Endothelial cell of umbilical vein (primary cell): ENCODE measurements around the gene MAP2K5. TPM values are rescaled to one million over a fixed set of nuclear protein-coding genes. Genes with fewer than 3 reads are reported as not detected.

Experiments
- BruUV-seq: library from RNA; stranded (reverse); fragments of 400-500 nt; replicated peaks from 2 replicates; lab custom pipeline; 2021; lab: Mats Ljungman, UMichigan
- CTCF ChIA-PET: fragments of 300-600, 350-600 bp; sonication (Branson Sonifier 250); formaldehyde crosslinking; loops from one replicate; lab custom pipeline; 2021; ENCODE audit warnings: antibody characterized with exemption, inconsistent platforms; lab: Charles Lee
- POLR2A ChIA-PET: fragments of 300-600, 350-600 bp; sonication (Branson Sonifier 250); formaldehyde crosslinking; loops from one replicate; lab custom pipeline; 2021; ENCODE audit warnings: antibody characterized with exemption, inconsistent platforms; lab: Charles Lee
- DNase-seq: peaks from one replicate; pipeline ENCODE4 v3.0.0-alpha.2; 2011; ENCODE audit warnings: low read depth, low spot score
- FAIRE-seq: peaks from 2 replicates; lab custom pipeline; 2011; peaks lifted over from hg19 to GRCh38; lab: Jason Lieb, UNC
- H2AFZ ChIP-seq: 2 replicates; pipeline ENCODE4 v1.6.0; 2012; ENCODE audit warnings: low read depth, low read length, control low read depth, inconsistent platforms
- H3K27ac ChIP-seq: 2 replicates; pipeline ENCODE4 v1.5.1; 2011; ENCODE audit warnings: low read depth, mild to moderate bottlenecking, control low read depth, low read length, moderate library complexity; ENCODE audit not compliant: insufficient read depth
- H3K27me3 ChIP-seq, 2 experiments: 2 replicates each; pipeline versions ENCODE4 v1.6.0 to v1.6.1; 2011; ENCODE audit warnings: low read length in 2 of 2, mixed read lengths in 1 of 2; ENCODE audit not compliant: control insufficient read depth in 2 of 2, insufficient read depth in 2 of 2
- H3K36me3 ChIP-seq, 2 experiments: 2 replicates in 1 of 2; 3 replicates in 1 of 2; pipeline ENCODE4 v1.5.1; 2011; ENCODE audit warnings: low read length in 2 of 2, mild to moderate bottlenecking in 1 of 2, moderate library complexity in 1 of 2; ENCODE audit not compliant: control insufficient read depth in 2 of 2, insufficient read depth in 2 of 2; ENCODE audit errors: extremely low read depth in 1 of 2
- H3K4me1 ChIP-seq: 3 replicates; pipeline ENCODE4 v1.5.1; 2011; ENCODE audit warnings: mild to moderate bottlenecking, low read length; ENCODE audit not compliant: control insufficient read depth, insufficient read depth; ENCODE audit errors: extremely low read depth
- H3K4me2 ChIP-seq: 2 replicates; pipeline ENCODE4 v1.6.1; 2011; ENCODE audit warnings: low read length, control low read depth, mixed read lengths; ENCODE audit not compliant: insufficient read depth
- H3K4me3 ChIP-seq, 3 experiments: fragments of 200-600 bp in 1 of 3; sonication (generic), shearing (Covaris generic) in 1 of 3; replicated peaks in 1 of 3; 2 replicates each; pipeline ENCODE4 v1.5.1; 2011 to 2016; ENCODE audit warnings: control low read depth in 3 of 3, low read length in 3 of 3, mild to moderate bottlenecking in 2 of 3, inconsistent platforms in 1 of 3, low read depth in 1 of 3, moderate library complexity in 1 of 3; ENCODE audit not compliant: insufficient read depth in 1 of 3
- H3K79me2 ChIP-seq: 2 replicates; pipeline ENCODE4 v1.6.0; 2012; ENCODE audit warnings: low read length, inconsistent platforms; ENCODE audit not compliant: control insufficient read depth, insufficient read depth
- H3K9ac ChIP-seq: replicated peaks from 2 replicates; pipeline ENCODE3; 2011; ENCODE audit warnings: low read length, control low read depth; ENCODE audit not compliant: insufficient read depth; ENCODE audit errors: extremely low read depth
- H3K9me1 ChIP-seq: replicated peaks from 3 replicates; pipeline ENCODE4 v1.6.0; 2011; ENCODE audit warnings: mild to moderate bottlenecking, low read length; ENCODE audit not compliant: control insufficient read depth, insufficient read depth; ENCODE audit errors: extremely low read depth
- H3K9me3 ChIP-seq: replicated peaks from 2 replicates; pipeline ENCODE4 v1.5.1; 2012; ENCODE audit warnings: low read length, inconsistent platforms; ENCODE audit not compliant: control insufficient read depth, insufficient read depth
- H4K20me1 ChIP-seq: replicated peaks from 2 replicates; pipeline ENCODE3; 2011; ENCODE audit warnings: mild to moderate bottlenecking, low read length; ENCODE audit not compliant: control insufficient read depth, insufficient read depth; ENCODE audit errors: extremely low read depth
- CTCF ChIP-seq, 2 donors: IDR thresholded peaks; 1 replicate in 1 of 2; 2 replicates in 1 of 2; pipeline ENCODE4 v1.5.1; 2011; ENCODE audit warnings: low read length in 2 of 2, mild to moderate bottlenecking in 2 of 2, moderate library complexity in 2 of 2, control low read depth in 1 of 2, inconsistent platforms in 1 of 2, low read depth in 1 of 2; ENCODE audit not compliant: insufficient read depth in 1 of 2; ENCODE audit errors: extremely low read depth in 1 of 2
- EZH2 ChIP-seq: IDR thresholded peaks from 2 replicates; pipeline ENCODE4 v1.6.1; 2012; ENCODE audit warnings: borderline replicate concordance, low read depth, mild to moderate bottlenecking, moderate library complexity, low read length, inconsistent platforms; ENCODE audit not compliant: severe bottlenecking
- FOS ChIP-seq: IDR thresholded peaks from 2 replicates; pipeline ENCODE4 v1.6.1; 2011; ENCODE audit warnings: mild to moderate bottlenecking, low read length, moderate library complexity, borderline replicate concordance; ENCODE audit not compliant: insufficient read depth
- GATA2 ChIP-seq: IDR thresholded peaks from 2 replicates; pipeline ENCODE4 v1.7.0; 2011; ENCODE audit warnings: low read depth, mild to moderate bottlenecking, moderate library complexity, mixed read lengths, low read length; ENCODE audit not compliant: insufficient read length, insufficient read depth
- JUN ChIP-seq: IDR thresholded peaks from 2 replicates; pipeline ENCODE4 v1.6.1; 2011; ENCODE audit warnings: borderline replicate concordance, low read depth; ENCODE audit not compliant: insufficient read length, insufficient read depth
- MAX ChIP-seq: IDR thresholded peaks from 2 replicates; pipeline ENCODE4 v1.6.1; 2011; ENCODE audit not compliant: insufficient read depth, insufficient read length
- MYC ChIP-seq: IDR thresholded peaks from one replicate; pipeline ENCODE4 v1.6.1; 2011; ENCODE audit warnings: mild to moderate bottlenecking, low read depth, low read length
- POLR2A ChIP-seq: IDR thresholded peaks from 2 replicates; pipeline ENCODE4 v1.6.1; 2012; ENCODE audit warnings: low read depth, mild to moderate bottlenecking, control low read depth, low read length
- POLR2AphosphoS5 ChIP-seq: IDR thresholded peaks from 2 replicates; pipeline ENCODE4 v1.6.1; 2012; ENCODE audit warnings: low read depth, mild to moderate bottlenecking, control low read depth, low read length, moderate library complexity; ENCODE audit not compliant: insufficient read depth
- dilution Hi-C: fragments of 300-500 bp; cut with MboI; formaldehyde crosslinking; loops from one replicate; pipeline ENCODE4 v1.15.0; 2019; ENCODE audit warnings: low sequenced_read_pairs; ENCODE audit not compliant: extremely low pct_ligation_motif_present
- intact Hi-C: fragments of 100-400 bp; cut with micrococcal nuclease; formaldehyde crosslinking; loops from one replicate; pipeline ENCODE4 v1.10.0; 2022
- polyA plus RNA-seq, 4 experiments: library from polyadenylated mRNA; depleted of rRNA in 3 of 4; stranded (reverse) in 3 of 4; unstranded in 1 of 4; fragments of >200 nt; gene quantifications; 2 replicates each; pipeline versions ENCODE4 v1.2.1 to v1.2.3, GENCODE V29; 2011 to 2012; ENCODE audit warnings: missing spikeins in 1 of 4
- total RNA-seq: library from RNA; stranded (reverse); gene quantifications from 2 replicates; pipeline ENCODE4 v1.2.3, GENCODE V29; 2021

Gene MAP2K5
- total and polyA plus RNA-seq, 2 donors (not counting 3 experiments of a cell fraction or from before 2014, with no cell fraction given): 4.9 to 24.7 TPM

DNA sequence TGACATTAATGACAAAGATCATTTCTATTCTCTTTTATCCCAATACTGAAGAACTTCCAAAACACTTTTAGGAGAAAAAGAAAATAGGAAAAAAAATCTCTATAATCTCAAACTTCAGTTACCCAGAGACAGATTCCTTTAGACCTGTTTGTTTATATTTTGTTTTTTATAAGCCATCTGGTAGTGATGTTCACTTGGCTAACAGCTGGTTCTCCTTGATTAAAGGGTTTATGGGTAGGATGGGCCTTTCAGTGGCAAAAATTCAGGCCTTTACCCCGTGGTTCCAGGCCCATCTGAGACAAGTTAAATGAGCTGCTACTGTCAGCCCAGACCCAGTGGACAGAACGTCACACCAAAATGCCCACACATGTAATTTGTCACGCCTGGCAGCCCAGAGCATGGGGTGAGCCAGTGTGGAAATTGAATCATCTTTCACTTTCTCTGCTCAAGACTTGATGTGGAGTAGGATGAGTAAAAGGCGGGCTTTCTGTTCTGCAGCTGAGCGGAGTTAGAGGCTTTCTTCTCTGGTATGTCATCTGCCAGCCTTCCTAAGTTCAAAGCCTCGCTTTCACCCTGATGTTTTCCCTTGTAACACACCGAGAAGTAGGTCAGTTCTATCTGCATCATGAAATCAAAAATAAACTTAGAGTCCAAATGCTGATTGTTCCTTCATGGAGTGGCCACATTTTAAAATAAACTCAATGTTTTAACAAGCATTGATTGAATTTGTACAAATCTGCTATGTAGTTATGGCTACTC, 220.3 kb downstream of the MAP2K5 start:
- no peak overlapping the region for H3K4me2 ChIP-seq
- no peaks in the 10 kb centered on the region for H3K4me1 ChIP-seq
- no peak overlapping the region for H3K27ac ChIP-seq
- no peaks in the 10 kb centered on the region for H3K9me3 ChIP-seq
- DNase-seq (no peak), FAIRE-seq (no peak)
- H2AFZ ChIP-seq: no peak overlapping the region
- intact Hi-C loops (no loop called here), dilution Hi-C loops (no loop called here)
- CTCF ChIA-PET: no interaction called here
- no TSS peak for BruUV-seq
- POLR2A ChIA-PET: no interaction called here
- no peaks in the 10 kb centered on the region for H4K20me1 ChIP-seq
- H3K79me2 ChIP-seq: no peaks in the 10 kb centered on the region
- H3K4me3 ChIP-seq: no peak overlapping the region
- no peaks in the 10 kb centered on the region for H3K9me1 ChIP-seq
- peaks cover 0 to 2% of the 10 kb centered on the region in 2 experiments for H3K36me3 ChIP-seq
- H3K9ac ChIP-seq: no peak overlapping the region
- no peaks in the 10 kb centered on the region for H3K27me3 ChIP-seq
- TF ChIP-seq CTCF (IDR thresholded peaks at IDR 0.05; ENCODE audit: extremely low read depth in 1 of 2, insufficient read depth in 1 of 2, low read depth in 1 of 2, low read length in 2 of 2): no peak
- TF ChIP-seq POLR2AphosphoS5: no peak
- no peak for TF ChIP-seq JUN
- TF ChIP-seq EZH2: no peak
- TF ChIP-seq POLR2A: no peak
- no peak for TF ChIP-seq MYC
- TF ChIP-seq GATA2: no peak
- no peak for TF ChIP-seq MAX
- no peak for TF ChIP-seq FOS
